NT2/D1 (cell line): ENCODE data around the gene NOX3.

Source experiments
- SUZ12 ChIP-seq: IDR thresholded peaks from 2 replicates; pipeline ENCODE4 v1.6.1; 2011; ENCODE audit not compliant: insufficient read length, insufficient read depth; ENCODE audit errors: extremely low read depth
- ZNF274 ChIP-seq: IDR thresholded peaks from 2 replicates; pipeline ENCODE4 v1.6.1; 2011; ENCODE audit warnings: mild to moderate bottlenecking, low read depth, low read length

DNA sequence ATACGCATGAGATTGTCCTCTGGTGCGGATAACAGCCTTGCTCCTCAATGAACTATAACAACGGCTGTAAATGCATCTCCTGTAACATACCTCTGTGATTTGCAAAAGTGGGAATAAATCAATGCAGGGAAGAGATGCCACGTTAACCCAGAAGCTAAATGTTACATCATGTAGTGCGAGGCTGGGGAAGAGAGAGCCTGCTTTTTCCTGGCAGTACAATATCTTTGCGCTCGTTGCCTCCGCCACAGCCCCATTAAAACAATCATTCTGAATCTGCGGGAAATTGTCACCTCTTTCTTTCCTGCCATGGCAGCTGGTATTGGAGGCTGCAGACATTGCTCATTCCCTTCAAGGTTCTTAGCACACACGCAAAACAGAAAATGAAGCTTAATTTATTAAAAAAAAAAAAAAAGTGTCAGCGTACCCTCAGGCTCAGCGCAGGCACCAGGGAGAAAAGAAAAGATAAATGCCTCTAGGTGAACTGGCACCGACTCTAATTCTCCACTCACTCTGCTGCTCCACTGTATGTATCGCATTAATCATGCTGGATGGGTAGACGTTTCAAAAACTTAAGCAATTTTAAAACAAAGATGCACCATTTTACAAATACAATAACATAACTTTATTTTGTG is 71.2 kb downstream of the NOX3 start:
- TF ChIP-seq SUZ12 (no peak), ZNF274 (no peak)
